Mononuclear cell (primary cell): ENCODE measurements around the gene REC114. TPM values are rescaled to one million over a fixed set of nuclear protein-coding genes. Genes with fewer than 3 reads are reported as not detected.
"Not testable (repeated sequence)": the region's sequence is repeated elsewhere in the genome, so short reads cannot be mapped to it uniquely, and the experiment has no call there.

Experiments used
- H3K27me3 ChIP-seq: 2 replicates; pipeline ENCODE4 v1.6.0; 2011; ENCODE audit warnings: low read length, control low read depth; ENCODE audit not compliant: insufficient read depth
- H3K4me1 ChIP-seq: 2 replicates; pipeline ENCODE4 v1.5.1; 2011; ENCODE audit warnings: mild to moderate bottlenecking, low read length, control low read depth; ENCODE audit not compliant: insufficient read depth
- H3K4me3 ChIP-seq: 2 replicates; pipeline ENCODE4 v1.5.1; 2011; ENCODE audit warnings: mild to moderate bottlenecking, low read length, moderate library complexity
- H3K9me3 ChIP-seq: 2 replicates; pipeline ENCODE4 v1.5.1; 2011; ENCODE audit warnings: low read depth, mild to moderate bottlenecking, control low read depth, low read length
- total RNA-seq: library from RNA; depleted of rRNA; stranded (reverse); fragments of >200 nt; gene quantifications from one replicate; pipeline ENCODE4 v1.2.3, GENCODE V29; 2012

Gene REC114
- total RNA-seq, 1 donor: not detected

DNA sequence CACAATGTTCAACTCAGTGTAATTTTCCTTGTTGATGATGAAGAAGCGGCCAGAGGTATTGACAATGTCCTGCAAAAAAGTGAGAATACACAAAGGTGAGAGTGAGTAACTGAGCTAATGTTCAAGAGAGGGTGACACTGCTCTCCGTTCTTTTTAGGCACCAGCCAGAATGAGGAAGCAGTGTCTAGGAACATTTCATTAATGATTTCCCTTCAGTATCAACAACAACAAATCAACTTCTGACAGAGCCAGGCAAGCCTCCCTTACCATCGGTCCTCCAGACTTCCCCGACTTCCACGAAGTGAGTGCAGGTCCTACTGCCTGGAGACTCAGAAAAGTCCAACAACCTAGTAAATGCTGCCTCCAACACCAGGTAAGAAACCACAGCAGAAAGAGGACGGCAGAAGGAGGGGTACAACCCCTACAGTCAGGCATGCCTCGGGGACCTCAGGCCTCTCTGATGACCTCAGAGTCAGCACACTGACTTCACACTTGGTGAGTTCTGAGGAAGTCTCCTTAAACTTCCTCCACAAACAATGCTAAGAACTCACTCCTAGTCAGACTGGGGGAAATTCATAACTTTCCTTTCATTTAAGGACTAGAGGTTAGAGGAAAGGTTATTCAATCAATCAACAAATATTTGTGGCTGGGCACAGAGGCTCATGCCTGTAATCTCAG lies 127.5 kb downstream of the REC114 start:
- no peaks in the 10 kb centered on the region for H3K27me3 ChIP-seq
- H3K4me3 ChIP-seq: no peak overlapping the region
- no peaks in the 10 kb centered on the region for H3K9me3 ChIP-seq
- no peaks in the 10 kb centered on the region for H3K4me1 ChIP-seq

DNA sequence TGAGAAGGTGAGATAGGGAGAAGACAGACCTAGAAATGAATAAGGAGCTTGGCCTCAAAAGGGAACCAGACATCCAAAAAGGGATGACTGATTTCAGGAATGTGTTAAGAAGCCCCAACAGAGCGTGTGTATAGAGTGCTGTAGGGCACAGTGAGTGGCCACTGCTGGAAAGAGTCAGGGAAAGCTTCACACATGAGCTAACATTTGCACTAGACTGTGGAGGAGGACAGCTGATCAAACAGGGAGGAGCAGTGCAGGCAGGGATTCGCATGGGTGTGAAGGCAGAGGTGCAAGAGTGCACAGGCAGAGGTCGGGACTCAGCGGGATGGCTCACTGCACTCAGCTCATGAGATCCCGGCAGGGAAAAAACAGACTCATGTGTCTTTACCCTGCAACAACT lies 128.4 kb downstream of the REC114 start:
- Histone ChIP-seq H3K4me3 (no peak overlapping the region), H3K27me3 (no peaks in the 10 kb centered on the region), H3K4me1 (no peaks in the 10 kb centered on the region), H3K9me3 (no peaks in the 10 kb centered on the region)

DNA sequence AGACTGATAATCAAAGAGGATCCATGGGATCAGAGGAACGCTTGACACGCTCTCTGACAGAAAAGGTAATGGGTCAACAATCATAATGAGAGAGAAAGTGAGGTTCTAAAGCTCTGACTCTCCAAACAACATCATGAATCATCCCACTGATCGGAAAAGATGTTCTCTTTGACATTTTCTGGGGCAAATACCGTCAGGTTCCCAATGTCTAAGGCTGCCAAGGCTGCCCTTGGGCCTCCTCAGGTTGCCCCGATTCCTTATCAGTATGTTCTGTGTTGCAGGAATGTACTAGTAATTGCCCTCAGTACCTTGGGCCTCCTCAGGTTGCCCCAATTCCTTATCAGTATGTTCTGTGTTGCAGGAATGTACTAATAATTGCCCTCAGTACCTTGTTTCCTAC lies 129.3 kb downstream of the REC114 start:
- Histone ChIP-seq H3K9me3 (no peaks in the 10 kb centered on the region), H3K27me3 (no peaks in the 10 kb centered on the region), H3K4me3 (no peak overlapping the region), H3K4me1 (no peaks in the 10 kb centered on the region)

DNA sequence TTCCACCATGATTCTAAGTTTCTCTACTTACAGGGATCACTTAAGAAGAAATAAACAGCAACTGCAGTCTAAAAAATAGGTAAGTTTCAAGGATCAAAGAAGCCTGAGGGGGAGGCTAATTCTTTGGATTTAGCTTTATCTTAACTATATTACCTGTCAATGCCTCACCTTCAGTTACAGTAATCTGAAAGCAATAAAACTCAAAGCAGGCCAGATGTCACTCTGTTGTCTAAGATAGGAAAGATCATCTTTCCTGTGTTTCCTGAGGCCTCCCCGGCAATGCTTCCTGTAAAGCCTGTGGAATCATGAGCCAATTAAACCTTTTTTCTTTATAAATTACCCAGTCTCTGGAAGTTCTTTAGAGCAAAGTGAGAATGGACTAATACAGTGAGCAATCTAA lies 130.1 kb downstream of the REC114 start:
- Histone ChIP-seq H3K27me3 (no peaks in the 10 kb centered on the region), H3K4me3 (no peak overlapping the region), H3K9me3 (no peaks in the 10 kb centered on the region), H3K4me1 (no peaks in the 10 kb centered on the region)

- H3K4me3 ChIP-seq: no peak overlapping the region
- no peaks in the 10 kb centered on the region for H3K4me1 ChIP-seq
- no peaks in the 10 kb centered on the region for H3K9me3 ChIP-seq
- no peaks in the 10 kb centered on the region for H3K27me3 ChIP-seq
Observed at GRCh38 chr15:73573572-73573971, 130.6 kb downstream of the REC114 start.

DNA sequence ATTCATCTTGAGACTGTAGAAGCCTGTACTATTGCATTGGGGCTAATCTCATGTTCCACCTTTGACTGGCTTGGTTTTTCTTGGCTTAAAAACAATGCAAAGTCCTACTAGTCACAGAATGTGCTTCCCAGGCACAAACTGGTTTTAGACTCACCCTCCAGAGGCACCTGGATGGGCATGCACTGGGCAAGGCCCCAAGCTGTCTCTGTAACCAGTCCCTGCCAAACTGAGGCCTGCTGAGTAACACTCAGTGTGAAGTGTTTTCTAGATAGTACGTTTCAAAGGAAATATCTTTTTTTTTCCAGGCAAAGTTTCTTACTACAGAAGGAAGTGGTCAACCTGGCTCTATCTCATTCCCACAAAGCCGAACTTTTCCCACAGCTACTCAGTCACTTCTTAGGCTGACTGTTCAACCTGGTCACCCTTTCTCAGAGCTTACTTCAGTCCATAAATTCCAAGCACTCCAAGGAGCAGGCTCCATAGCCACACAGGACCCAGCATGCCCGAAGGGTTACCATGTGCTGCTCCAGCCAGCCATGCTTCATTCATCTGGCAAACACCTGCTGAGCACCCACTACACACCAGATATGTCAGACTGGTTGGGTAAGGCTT lies 132.8 kb downstream of the REC114 start:
- no peaks in the 10 kb centered on the region for H3K9me3 ChIP-seq
- H3K27me3 ChIP-seq: no peaks in the 10 kb centered on the region
- no peaks in the 10 kb centered on the region for H3K4me1 ChIP-seq

GRCh38 chr15:73577593-73577992 lies 134.6 kb downstream of the REC114 start:
- H3K4me1 ChIP-seq, H3K4me3 ChIP-seq, H3K27me3 ChIP-seq, H3K9me3 ChIP-seq: not testable (repeated sequence)

More for the DNA sequence above, 132.8 kb downstream of the REC114 start:
- H3K4me3 ChIP-seq: no peak overlapping the region

DNA sequence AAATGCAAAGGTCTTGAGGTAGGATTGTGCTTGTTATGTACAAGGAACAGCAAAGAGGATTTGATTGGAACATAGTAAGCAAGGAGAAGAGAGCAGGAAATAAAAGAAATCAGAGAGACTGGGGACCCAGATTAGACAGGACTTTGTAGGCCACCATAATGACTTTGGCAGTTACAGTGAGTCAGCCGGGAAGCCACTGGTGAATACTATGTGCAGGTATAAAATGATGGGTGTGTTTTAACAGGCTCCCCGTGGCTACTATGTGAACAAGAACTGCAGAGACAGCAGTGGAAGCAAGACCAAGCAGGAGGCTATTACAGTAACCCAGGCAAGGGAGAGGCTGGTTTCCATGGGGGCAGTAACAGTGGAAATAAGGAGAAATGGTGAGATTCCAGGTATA lies 135.1 kb downstream of the REC114 start:
- Histone ChIP-seq H3K27me3 (no peaks in the 10 kb centered on the region), H3K4me3 (no peak overlapping the region), H3K4me1 (no peaks in the 10 kb centered on the region), H3K9me3 (no peaks in the 10 kb centered on the region)

- H3K4me3 ChIP-seq: no peak overlapping the region
- H3K9me3 ChIP-seq: no peaks in the 10 kb centered on the region
- no peaks in the 10 kb centered on the region for H3K27me3 ChIP-seq
- H3K4me1 ChIP-seq: no peaks in the 10 kb centered on the region
Observed at GRCh38 chr15:73582851-73583379, 140.0 kb downstream of the REC114 start.

GRCh38 chr15:73583544-73583943 lies 140.6 kb downstream of the REC114 start:
- H3K4me1 ChIP-seq: no peaks in the 10 kb centered on the region
- H3K4me3 ChIP-seq: no peak overlapping the region
- H3K9me3 ChIP-seq: no peaks in the 10 kb centered on the region
- H3K27me3 ChIP-seq: no peaks in the 10 kb centered on the region

GRCh38 chr15:73584699-73585420 lies 141.9 kb downstream of the REC114 start:
- Histone ChIP-seq H3K4me1 (no peaks in the 10 kb centered on the region), H3K9me3 (no peaks in the 10 kb centered on the region)

DNA sequence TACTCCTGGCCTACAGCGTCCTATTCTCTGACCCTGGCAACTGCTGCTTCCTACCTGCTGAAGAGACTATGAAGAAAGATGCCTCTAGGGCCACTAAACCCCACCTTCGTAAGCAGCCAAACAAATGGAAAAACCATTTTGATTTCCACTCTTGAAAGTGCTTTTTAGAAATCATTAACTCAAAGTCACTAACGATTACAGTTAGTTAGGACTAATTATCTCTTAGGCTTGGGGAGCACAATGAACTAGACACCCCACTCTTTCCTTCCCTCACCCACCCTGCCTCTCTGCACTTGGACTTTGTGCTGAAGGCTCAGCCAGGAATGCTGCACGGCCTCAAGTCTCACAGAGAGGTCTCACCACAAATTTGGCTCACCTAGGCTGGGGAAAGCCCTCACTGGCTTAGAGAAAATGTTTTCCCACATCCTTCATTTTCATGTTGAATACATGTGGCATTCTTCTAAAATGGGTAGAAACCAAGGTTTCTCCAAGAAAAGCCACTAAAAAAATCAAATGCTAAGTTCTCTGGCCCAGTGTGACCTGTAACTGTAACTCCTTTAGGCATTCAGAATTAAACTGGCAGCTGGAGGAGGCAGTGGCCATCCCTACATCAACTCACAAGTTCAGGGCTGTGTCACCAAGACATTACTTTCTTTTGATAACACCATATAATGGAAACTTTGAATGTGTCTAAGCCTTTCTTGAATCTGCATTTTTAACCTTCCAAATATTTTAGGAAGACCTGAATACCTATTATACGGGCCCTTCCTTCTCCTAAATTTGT lies 143.1 kb downstream of the REC114 start:
- H3K27me3 ChIP-seq: no peaks in the 10 kb centered on the region
- no peaks in the 10 kb centered on the region for H3K4me1 ChIP-seq
- H3K4me3 ChIP-seq: no peak overlapping the region
- no peaks in the 10 kb centered on the region for H3K9me3 ChIP-seq

More at GRCh38 chr15:73584699-73585420, 141.9 kb downstream of the REC114 start:
- Histone ChIP-seq H3K4me3 (no peak overlapping the region), H3K27me3 (no peaks in the 10 kb centered on the region)

- no peaks in the 10 kb centered on the region for H3K9me3 ChIP-seq
- H3K4me1 ChIP-seq: peaks cover 5% of the 10 kb centered on the region
- no peak overlapping the region for H3K4me3 ChIP-seq
- no peaks in the 10 kb centered on the region for H3K27me3 ChIP-seq
Observed at GRCh38 chr15:73589766-73590165, 146.8 kb downstream of the REC114 start.

GRCh38 chr15:73590263-73590662 lies 147.3 kb downstream of the REC114 start:
- Histone ChIP-seq H3K4me3 (no peak overlapping the region), H3K4me1 (peaks cover 5% of the 10 kb centered on the region), H3K27me3 (no peaks in the 10 kb centered on the region), H3K9me3 (no peaks in the 10 kb centered on the region)
